Measurements from ENCODE around the gene ZSCAN25. TPM values are rescaled to one million over a fixed set of nuclear protein-coding genes. Genes with fewer than 3 reads are reported as not detected.
"Not testable (repeated sequence)": the region's sequence is repeated elsewhere in the genome, so short reads cannot be mapped to it uniquely, and the experiment has no call there.

The ZSCAN25 gene
- polyA plus RNA-seq, 3 donors, result 3.7 to 5.6 (median 4.7) TPM

- H3K27ac ChIP-seq (ENCODE audit: low read depth, low read length), result no peak overlapping the region
- 41 to 53% (median 51%) methylated on average over 9 of the region's 9 CpGs for WGBS, 3 donors
These were observed 14.8 kb downstream of the ZSCAN25 start for GRCh38 chr7:99631295-99632109.

GRCh38 chr7:99637414-99637813 is 20.7 kb downstream of the ZSCAN25 start:
- H3K27ac ChIP-seq (ENCODE audit: low read depth, low read length), result not testable (repeated sequence)
- WGBS, 3 donors, result 48 to 73% (median 49%) methylated on average over 2 of the region's 2 CpGs

- 95 to 96% (median 95%) methylated on average over 23 of the region's 23 CpGs for WGBS, 3 donors
- no peak overlapping the region for H3K27ac ChIP-seq (ENCODE audit: low read depth, low read length)
These were observed 22.0 kb downstream of the ZSCAN25 start for GRCh38 chr7:99638731-99639130.

DNA sequence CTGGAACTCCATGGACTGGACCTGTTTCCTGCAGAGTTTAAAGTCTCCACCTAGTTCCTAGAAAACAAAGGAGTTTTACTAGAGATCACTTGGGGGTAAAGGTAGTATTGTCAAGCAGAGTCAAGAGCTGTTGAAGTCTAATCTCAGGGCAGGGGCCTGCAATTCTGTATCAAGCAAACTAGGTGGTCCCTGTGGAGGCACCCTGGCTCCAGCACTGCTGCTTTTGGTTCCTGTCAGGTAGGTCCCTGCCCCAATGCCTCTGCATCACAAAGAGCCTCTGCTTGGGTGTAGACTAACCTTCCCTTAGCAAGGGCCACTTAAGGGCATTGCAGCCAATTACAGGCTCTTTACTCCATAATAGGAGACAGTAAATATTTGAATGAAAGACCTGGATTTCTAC is 22.5 kb downstream of the ZSCAN25 start:
- no peak overlapping the region for H3K27ac ChIP-seq (ENCODE audit: low read depth, low read length)

DNA sequence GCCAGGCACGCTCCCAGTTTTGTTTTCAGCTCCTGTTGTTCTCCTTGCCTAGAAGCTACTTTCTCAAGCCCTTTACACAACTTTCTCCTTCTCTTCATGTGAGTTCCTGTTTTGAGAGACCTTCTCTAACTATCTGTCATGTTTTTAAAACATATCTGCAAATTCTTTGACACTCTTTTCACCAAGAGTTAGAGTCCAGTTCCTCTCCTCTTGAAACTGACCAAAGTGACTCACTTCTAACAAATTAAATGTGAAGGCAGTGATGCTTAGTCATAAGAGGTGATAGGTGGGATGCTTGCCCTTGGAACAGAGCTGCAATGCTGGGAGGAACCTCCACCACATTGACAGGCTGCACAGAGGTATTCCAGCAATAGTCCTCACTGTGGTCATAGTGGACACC is 25.3 kb downstream of the ZSCAN25 start:
- 63 to 100% (median 82%) methylated on average over 1 of the region's 1 CpG for WGBS, 3 donors
- H3K27ac ChIP-seq (ENCODE audit: low read depth, low read length), result no peak overlapping the region

DNA sequence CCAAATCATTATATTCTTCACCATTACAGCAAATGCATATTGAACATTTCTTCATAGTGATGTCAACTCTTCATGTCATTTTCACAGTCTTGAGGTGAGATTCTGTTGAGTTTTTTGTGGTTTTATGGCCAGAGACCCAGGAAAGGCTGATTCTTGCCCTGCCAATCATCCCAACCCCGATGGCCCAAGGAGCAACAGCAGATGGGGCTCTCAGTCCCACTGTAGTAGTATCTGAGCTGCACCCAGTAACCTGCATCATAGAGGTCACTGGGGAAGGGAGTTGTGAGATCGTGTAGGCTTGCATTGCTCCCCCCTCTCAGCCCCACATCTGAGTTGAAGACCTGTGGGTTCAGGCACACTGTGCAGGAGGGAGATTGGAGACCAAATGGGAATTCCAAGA is 26.7 kb downstream of the ZSCAN25 start:
- WGBS, 3 donors, result 89 to 90% (median 90%) methylated on average over 2 of the region's 2 CpGs
- no peak overlapping the region for H3K27ac ChIP-seq (ENCODE audit: low read depth, low read length)

DNA sequence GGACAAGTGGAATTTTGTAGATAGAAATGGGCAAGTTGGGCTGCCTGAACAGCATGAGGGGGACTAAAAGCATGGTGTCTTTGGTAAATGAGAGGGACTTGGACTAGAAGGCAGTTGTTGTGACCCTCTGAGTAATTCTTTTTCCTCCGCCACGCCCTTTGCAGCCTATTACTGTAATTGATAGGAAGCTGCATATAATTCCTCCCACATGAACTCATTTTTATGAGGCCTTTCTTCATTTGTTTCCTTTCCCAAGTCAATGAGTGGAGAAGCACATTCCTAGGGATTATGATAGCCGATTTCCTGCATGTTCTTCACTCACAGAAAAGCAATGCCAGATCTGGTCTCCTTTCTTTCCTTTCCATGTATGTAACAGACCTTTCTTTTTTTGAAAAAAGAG is 27.7 kb downstream of the ZSCAN25 start:
- H3K27ac ChIP-seq (ENCODE audit: low read depth, low read length), result no peak overlapping the region
- 96 to 98% (median 97%) methylated on average over 3 of the region's 3 CpGs for WGBS, 3 donors

DNA sequence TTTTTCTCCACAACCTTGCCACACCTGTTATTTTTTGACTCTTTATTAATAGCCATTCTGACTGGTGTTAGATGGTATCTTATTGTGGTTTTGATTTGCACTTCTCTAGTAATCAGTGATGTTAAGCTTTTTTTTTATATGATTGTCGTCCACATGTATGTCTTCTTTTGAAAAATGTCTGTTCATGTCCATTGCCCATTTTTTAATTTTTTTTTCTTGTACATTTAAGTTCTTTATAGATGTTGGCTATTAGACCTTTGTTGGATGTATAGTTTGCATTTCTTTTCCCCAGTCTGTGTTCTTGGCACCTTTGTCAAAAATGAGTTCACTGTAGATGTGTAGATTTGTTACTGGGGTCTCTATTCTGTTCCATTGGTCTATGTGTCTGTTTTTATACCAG is 28.8 kb downstream of the ZSCAN25 start:
- 94 to 100% (median 98%) methylated on average over 1 of the region's 1 CpG for WGBS, 3 donors
- H3K27ac ChIP-seq (ENCODE audit: low read depth, low read length), result no peak overlapping the region

- 90 to 95% (median 91%) methylated on average over 2 of the region's 2 CpGs for WGBS, 3 donors
- no peak overlapping the region for H3K27ac ChIP-seq (ENCODE audit: low read depth, low read length)
These were observed 32.1 kb downstream of the ZSCAN25 start for GRCh38 chr7:99648843-99649242.

DNA sequence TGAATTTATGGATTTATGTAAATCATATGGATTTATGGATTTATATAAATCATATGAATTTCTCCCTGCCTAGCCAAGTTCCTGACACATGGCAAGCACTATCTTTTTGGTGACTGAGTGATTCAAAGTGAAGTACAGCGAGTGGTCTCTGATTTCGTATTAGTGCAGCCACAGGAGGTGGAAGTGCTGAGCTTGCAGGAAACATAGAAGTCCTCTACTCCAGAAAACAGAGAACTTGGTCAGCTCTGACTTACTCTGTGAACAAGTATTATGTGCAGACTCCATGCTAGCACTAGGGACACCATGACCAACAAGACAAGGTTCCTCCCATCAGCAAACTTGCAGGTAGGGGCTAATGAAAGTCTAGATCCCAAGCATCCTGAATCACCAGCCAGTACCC is 34.5 kb downstream of the ZSCAN25 start:
- no peak overlapping the region for H3K27ac ChIP-seq (ENCODE audit: low read depth, low read length)
- 91 to 96% (median 91%) methylated on average over 2 of the region's 2 CpGs for WGBS, 3 donors

GRCh38 chr7:99652671-99653070 is 35.9 kb downstream of the ZSCAN25 start:
- no peak overlapping the region for H3K27ac ChIP-seq (ENCODE audit: low read depth, low read length)
- 95 to 100% (median 96%) methylated on average over 2 of the region's 2 CpGs for WGBS, 3 donors

DNA sequence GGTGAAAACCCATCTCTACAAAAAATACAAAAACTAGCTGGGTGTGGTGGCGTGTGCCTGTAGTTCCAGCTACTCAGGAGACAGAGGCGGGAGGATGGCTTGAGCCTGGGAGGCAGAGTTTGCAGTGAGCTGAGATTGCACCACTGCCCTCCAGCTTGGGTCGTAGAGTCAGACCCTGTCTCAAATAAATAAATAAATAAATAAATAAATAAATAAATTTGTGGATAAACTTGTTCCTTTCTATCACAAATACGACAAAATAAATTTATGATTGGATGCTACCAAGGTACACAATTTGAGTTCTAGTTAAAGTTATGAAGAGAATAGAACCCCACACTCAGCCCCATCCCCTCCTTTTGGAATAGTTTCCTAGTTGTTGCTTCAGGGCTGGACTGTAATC is 36.5 kb downstream of the ZSCAN25 start:
- not testable (repeated sequence) for H3K27ac ChIP-seq (ENCODE audit: low read depth, low read length)
- 96 to 99% (median 98%) methylated on average over 4 of the region's 4 CpGs for WGBS, 3 donors

- WGBS, 3 donors, result 94 to 97% (median 95%) methylated on average over 3 of the region's 3 CpGs
- H3K27ac ChIP-seq (ENCODE audit: low read depth, low read length), result no peak overlapping the region
These were observed 37.0 kb downstream of the ZSCAN25 start for GRCh38 chr7:99653754-99654153.

DNA sequence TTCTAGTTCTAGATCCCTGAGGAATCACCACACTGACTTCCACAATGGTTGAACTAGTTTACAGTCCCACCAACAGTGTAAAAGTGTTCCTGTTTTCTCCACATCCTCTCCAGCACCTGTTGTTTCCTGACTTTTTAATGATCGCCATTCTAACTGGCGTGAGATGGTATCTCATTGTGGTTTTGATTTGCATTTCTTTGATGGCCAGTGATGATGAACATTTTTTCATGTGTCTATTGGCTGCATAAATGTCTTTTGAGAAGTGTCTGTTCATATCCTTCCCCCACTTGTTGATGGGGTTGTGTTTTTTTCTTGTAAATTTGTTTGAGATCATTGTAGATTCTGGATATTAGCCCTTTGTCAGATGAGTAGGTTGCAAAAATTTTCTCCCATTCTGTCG is 37.9 kb downstream of the ZSCAN25 start:
- WGBS, 3 donors, result 86 to 100% (median 90%) methylated on average over 1 to 2 of the region's 3 CpGs
- H3K27ac ChIP-seq (ENCODE audit: low read depth, low read length), result not testable (repeated sequence)

- 90 to 95% (median 94%) methylated on average over 5 of the region's 5 CpGs for WGBS, 3 donors
- not testable (repeated sequence) for H3K27ac ChIP-seq (ENCODE audit: low read depth, low read length)
These were observed 41.1 kb downstream of the ZSCAN25 start for GRCh38 chr7:99657879-99658278.

DNA sequence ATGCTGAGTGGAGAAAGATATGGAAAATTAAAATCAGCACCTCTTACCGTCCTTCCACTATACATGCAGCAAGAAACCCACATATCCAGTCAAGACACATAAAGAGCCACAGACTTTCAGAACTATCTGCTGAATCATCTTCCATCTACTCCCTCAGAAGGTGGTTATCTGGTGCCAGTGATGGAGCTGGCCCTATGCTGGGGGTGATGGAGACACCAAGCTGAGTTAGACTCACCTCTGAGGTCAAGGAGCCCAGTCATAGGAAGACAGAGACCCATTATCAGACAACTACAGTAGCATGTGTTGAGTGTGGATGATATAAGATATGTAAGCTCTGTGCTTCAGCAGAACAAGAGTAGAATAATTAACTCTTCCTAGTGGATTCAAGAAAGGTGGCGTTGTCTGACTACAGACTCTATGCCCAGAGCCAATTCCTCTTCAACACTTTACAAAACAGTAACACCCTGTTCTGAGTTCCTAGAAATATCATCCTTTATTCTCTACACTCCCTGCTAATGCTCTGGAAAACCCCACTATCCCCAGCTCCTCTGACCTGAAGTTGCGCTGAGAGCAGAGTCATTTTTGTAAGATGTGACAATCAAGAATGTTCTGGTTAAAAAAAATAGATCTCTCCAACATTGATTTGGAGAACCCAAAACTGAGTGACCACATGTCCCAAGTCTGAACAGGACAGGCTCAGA is 48.7 kb downstream of the ZSCAN25 start:
- 90 to 97% (median 94%) methylated on average over 3 of the region's 3 CpGs for WGBS, 3 donors
- H3K27ac ChIP-seq (ENCODE audit: low read depth, low read length), result no peak overlapping the region

DNA sequence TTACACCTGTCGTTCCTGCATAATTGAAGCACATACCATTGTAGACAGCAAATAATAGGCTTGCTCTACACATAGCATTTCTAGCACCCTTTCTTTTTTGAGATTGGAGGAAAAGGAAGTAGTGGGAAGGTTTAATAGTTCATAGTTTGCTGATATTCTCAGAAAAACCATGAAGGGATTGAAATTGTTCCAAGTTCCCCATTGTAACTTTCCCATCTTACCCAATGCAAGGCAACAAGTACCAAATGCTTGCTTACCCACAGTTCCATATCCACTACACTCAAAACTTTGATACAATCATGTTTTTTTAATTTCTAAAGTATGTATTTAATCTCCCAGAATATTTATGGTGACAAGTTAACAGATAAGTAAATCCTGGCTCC is 49.3 kb downstream of the ZSCAN25 start:
- H3K27ac ChIP-seq (ENCODE audit: low read depth, low read length), result no peak overlapping the region
- WGBS, 3 donors, result 76 to 88% (median 88%) methylated on average over 1 of the region's 1 CpG

GRCh38 chr7:99667179-99667578 is 50.4 kb downstream of the ZSCAN25 start:
- WGBS, 3 donors, result 77 to 87% (median 83%) methylated on average over 2 of the region's 2 CpGs
- no peak overlapping the region for H3K27ac ChIP-seq (ENCODE audit: low read depth, low read length)

- 95 to 98% (median 97%) methylated on average over 8 of the region's 8 CpGs for WGBS, 3 donors
- H3K27ac ChIP-seq (ENCODE audit: low read depth, low read length), result no peak overlapping the region
These were observed 51.8 kb downstream of the ZSCAN25 start for GRCh38 chr7:99668541-99668940.

DNA sequence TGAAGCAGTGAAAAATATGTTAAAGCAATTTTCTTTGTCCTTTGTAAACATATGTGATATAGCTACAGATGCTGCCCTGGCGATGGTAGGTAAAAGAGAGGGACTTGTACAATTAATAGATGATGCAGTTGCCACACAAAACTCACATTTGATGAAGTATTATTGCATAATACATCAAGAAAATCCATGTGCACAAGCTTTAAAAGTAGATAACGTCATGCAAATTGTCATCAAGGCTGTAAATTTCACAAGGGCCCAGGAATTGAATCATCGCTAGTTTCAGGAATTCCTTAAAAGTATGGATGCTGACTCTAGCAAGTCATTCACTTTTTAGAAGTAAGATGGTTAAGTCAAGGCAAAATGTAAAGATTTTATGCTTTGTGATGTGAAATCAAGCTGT is 53.0 kb downstream of the ZSCAN25 start:
- 89 to 96% (median 92%) methylated on average over 3 of the region's 3 CpGs for WGBS, 3 donors
- no peak overlapping the region for H3K27ac ChIP-seq (ENCODE audit: low read depth, low read length)

All from adipose tissue (tissue), 3 donors.